ENCODE data around the gene GNA12.

- TF ChIP-seq CTCF (IDR thresholded peaks at IDR 0.05), result no peak
- no peak for TF ChIP-seq ZFX (IDR thresholded peaks at IDR 0.05; ENCODE audit: borderline replicate concordance)
Measured at GRCh38 chr7:2811476-2812113, 32.5 kb downstream of the GNA12 start.

Data from 22Rv1 (cell line).